ENCODE data around the gene MLLT10. TPM values are rescaled to one million over a fixed set of nuclear protein-coding genes. Genes with fewer than 3 reads are reported as not detected.
A peak's percentile ranks its signal among the peaks of the same experiment; 100 is the strongest.

Gene MLLT10
- total RNA-seq, 1 experiment from 2014 or later: 60.1 TPM

- Mint-ChIP-seq H3K36me3 (no peaks in the 10 kb centered on the region), H3K27ac (no peak overlapping the region), H3K9me3 (no peaks in the 10 kb centered on the region), H3K4me1 (peaks cover 88% of the 10 kb centered on the region), H3K27me3 (ENCODE audit: low read depth) (peaks cover 48% of the 10 kb centered on the region), H3K4me3 (no peak overlapping the region)
- ChIA-PET POLR2A (interaction anchor here (1.5 kb wide), 1 partner anchor 14 kb away, joined by 7 read pairs; no protein-coding TSS in a partner anchor), CTCF (interaction anchor here (1.0 to 1.4 kb wide), 2 partner anchors 8 to 230 kb away, joined by 3 to 4 read pairs; no protein-coding TSS in a partner anchor)
- ATAC-seq (0 out of 2 replicates have a peak, but pooled peaks have one; percentile 1), DNase-seq (ENCODE audit: low spot score) (no peak)
- TF ChIP-seq TEAD1 (CRISPR knock-in tag; IDR thresholded peaks at IDR 0.05) (no peak), NR3C1 (CRISPR knock-in tag; conservative IDR thresholded peaks at IDR 0.05; ENCODE audit: low read depth) (no peak), JAZF1 (CRISPR knock-in tag; IDR thresholded peaks at IDR 0.05) (no peak), TP53 (CRISPR knock-in tag; IDR thresholded peaks at IDR 0.05) (no peak), PRDM15 (CRISPR knock-in tag; IDR thresholded peaks at IDR 0.05) (no peak), ZNF138 (CRISPR knock-in tag; conservative IDR thresholded peaks at IDR 0.05) (no peak), TEAD4 (CRISPR knock-in tag; IDR thresholded peaks at IDR 0.05) (no peak), CREB1 (CRISPR knock-in tag; IDR thresholded peaks at IDR 0.05) (no peak), JUN (CRISPR knock-in tag; IDR thresholded peaks at IDR 0.05) (no peak), SOX15 (CRISPR knock-in tag; IDR thresholded peaks at IDR 0.05) (no peak), GRHL2 (CRISPR knock-in tag; IDR thresholded peaks at IDR 0.05; ENCODE audit: insufficient replicate concordance, severe bottlenecking) (no peak)
- TF ChIP-seq, protein P1, sequence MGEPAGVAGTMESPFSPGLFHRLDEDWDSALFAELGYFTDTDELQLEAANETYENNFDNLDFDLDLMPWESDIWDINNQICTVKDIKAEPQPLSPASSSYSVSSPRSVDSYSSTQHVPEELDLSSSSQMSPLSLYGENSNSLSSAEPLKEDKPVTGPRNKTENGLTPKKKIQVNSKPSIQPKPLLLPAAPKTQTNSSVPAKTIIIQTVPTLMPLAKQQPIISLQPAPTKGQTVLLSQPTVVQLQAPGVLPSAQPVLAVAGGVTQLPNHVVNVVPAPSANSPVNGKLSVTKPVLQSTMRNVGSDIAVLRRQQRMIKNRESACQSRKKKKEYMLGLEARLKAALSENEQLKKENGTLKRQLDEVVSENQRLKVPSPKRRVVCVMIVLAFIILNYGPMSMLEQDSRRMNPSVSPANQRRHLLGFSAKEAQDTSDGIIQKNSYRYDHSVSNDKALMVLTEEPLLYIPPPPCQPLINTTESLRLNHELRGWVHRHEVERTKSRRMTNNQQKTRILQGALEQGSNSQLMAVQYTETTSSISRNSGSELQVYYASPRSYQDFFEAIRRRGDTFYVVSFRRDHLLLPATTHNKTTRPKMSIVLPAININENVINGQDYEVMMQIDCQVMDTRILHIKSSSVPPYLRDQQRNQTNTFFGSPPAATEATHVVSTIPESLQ (CRISPR knock-in tag; IDR thresholded peaks at IDR 0.05): no peak
- TF ChIP-seq, protein P2, sequence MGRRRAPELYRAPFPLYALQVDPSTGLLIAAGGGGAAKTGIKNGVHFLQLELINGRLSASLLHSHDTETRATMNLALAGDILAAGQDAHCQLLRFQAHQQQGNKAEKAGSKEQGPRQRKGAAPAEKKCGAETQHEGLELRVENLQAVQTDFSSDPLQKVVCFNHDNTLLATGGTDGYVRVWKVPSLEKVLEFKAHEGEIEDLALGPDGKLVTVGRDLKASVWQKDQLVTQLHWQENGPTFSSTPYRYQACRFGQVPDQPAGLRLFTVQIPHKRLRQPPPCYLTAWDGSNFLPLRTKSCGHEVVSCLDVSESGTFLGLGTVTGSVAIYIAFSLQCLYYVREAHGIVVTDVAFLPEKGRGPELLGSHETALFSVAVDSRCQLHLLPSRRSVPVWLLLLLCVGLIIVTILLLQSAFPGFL (CRISPR knock-in tag; IDR thresholded peaks at IDR 0.05; ENCODE audit: borderline replicate concordance): no peak
These were observed 31.7 kb upstream of the MLLT10 start for GRCh38 chr10:21502348-21502740.

GRCh38 chr10:21503542-21503941 lies 30.5 kb upstream of the MLLT10 start:
- POLR2A ChIA-PET: interaction anchor here (1.5 kb wide), 1 partner anchor 13 kb away, joined by 7 read pairs; no protein-coding TSS in a partner anchor
- Mint-ChIP-seq H3K4me3 (no peak overlapping the region), H3K36me3 (no peaks in the 10 kb centered on the region), H3K27me3 (ENCODE audit: low read depth) (peaks cover 40% of the 10 kb centered on the region), H3K4me1 (peaks cover 88% of the 10 kb centered on the region), H3K27ac (no peak overlapping the region), H3K9me3 (no peaks in the 10 kb centered on the region)
- no peak for DNase-seq (ENCODE audit: low spot score)
- CTCF ChIA-PET: interaction anchor here (1.4 kb wide), 1 partner anchor 9 kb away, joined by 3 read pairs; no protein-coding TSS in a partner anchor
- no peak for ATAC-seq
- TF ChIP-seq OVOL2 (CRISPR knock-in tag; IDR thresholded peaks at IDR 0.05; ENCODE audit: borderline replicate concordance) (no peak), CREM (CRISPR knock-in tag; IDR thresholded peaks at IDR 0.05) (no peak), SOX15 (CRISPR knock-in tag; IDR thresholded peaks at IDR 0.05) (no peak), ERG (CRISPR knock-in tag; IDR thresholded peaks at IDR 0.05) (no peak), PRRX2 (CRISPR knock-in tag; IDR thresholded peaks at IDR 0.05) (no peak), GTF2I (CRISPR knock-in tag; conservative IDR thresholded peaks at IDR 0.05) (no peak), NFATC4 (CRISPR knock-in tag; IDR thresholded peaks at IDR 0.05) (no peak), ZNF416 (CRISPR knock-in tag; IDR thresholded peaks at IDR 0.05) (no peak), ZNF423 (CRISPR knock-in tag; IDR thresholded peaks at IDR 0.05) (no peak), IRF2 (CRISPR knock-in tag; IDR thresholded peaks at IDR 0.05; ENCODE audit: borderline replicate concordance, low read depth) (no peak)
- TF ChIP-seq, protein P3, sequence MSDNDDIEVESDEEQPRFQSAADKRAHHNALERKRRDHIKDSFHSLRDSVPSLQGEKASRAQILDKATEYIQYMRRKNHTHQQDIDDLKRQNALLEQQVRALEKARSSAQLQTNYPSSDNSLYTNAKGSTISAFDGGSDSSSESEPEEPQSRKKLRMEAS (CRISPR knock-in tag; IDR thresholded peaks at IDR 0.05): no peak
- TF ChIP-seq, protein P1 (CRISPR knock-in tag; IDR thresholded peaks at IDR 0.05): no peak
- TF ChIP-seq, protein P4, sequence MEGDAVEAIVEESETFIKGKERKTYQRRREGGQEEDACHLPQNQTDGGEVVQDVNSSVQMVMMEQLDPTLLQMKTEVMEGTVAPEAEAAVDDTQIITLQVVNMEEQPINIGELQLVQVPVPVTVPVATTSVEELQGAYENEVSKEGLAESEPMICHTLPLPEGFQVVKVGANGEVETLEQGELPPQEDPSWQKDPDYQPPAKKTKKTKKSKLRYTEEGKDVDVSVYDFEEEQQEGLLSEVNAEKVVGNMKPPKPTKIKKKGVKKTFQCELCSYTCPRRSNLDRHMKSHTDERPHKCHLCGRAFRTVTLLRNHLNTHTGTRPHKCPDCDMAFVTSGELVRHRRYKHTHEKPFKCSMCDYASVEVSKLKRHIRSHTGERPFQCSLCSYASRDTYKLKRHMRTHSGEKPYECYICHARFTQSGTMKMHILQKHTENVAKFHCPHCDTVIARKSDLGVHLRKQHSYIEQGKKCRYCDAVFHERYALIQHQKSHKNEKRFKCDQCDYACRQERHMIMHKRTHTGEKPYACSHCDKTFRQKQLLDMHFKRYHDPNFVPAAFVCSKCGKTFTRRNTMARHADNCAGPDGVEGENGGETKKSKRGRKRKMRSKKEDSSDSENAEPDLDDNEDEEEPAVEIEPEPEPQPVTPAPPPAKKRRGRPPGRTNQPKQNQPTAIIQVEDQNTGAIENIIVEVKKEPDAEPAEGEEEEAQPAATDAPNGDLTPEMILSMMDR (IDR thresholded peaks at IDR 0.05): no peak

Data from WTC11 (cell line).